Adrenal gland (tissue), 5 donors: ENCODE data around the gene ITGBL1.

ENCODE experiments used
- POLR2A ChIP-seq, 2 donors: fragments of 450-650 bp; IDR thresholded peaks; one replicate each; pipeline ENCODE4 v1.6.1; 2017; ENCODE audit warnings: antibody characterized with exemption in 2 of 2, mild to moderate bottlenecking in 2 of 2, moderate library complexity in 1 of 2
- TF ChIP-seq, protein P1 (sequence below), 6 experiments: fragments of 450-650 bp in 4 of 6; fragments of 200-600 bp in 2 of 6; sonication (generic) in 1 of 6; IDR thresholded peaks; 1 replicate in 5 of 6; 2 replicates in 1 of 6; pipeline versions ENCODE4 v1.5.1 to v1.8.0; 2016 to 2021; ENCODE audit warnings: antibody characterized with exemption in 6 of 6, mild to moderate bottlenecking in 2 of 6, moderate library complexity in 1 of 6
- donor health status: DM: no; HTN: no; CAD: no.

- TF ChIP-seq, protein P1, sequence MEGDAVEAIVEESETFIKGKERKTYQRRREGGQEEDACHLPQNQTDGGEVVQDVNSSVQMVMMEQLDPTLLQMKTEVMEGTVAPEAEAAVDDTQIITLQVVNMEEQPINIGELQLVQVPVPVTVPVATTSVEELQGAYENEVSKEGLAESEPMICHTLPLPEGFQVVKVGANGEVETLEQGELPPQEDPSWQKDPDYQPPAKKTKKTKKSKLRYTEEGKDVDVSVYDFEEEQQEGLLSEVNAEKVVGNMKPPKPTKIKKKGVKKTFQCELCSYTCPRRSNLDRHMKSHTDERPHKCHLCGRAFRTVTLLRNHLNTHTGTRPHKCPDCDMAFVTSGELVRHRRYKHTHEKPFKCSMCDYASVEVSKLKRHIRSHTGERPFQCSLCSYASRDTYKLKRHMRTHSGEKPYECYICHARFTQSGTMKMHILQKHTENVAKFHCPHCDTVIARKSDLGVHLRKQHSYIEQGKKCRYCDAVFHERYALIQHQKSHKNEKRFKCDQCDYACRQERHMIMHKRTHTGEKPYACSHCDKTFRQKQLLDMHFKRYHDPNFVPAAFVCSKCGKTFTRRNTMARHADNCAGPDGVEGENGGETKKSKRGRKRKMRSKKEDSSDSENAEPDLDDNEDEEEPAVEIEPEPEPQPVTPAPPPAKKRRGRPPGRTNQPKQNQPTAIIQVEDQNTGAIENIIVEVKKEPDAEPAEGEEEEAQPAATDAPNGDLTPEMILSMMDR (IDR thresholded peaks at IDR 0.05), result no peak
- no peak for TF ChIP-seq POLR2A (IDR thresholded peaks at IDR 0.05)
Observed at GRCh38 chr13:101640788-101641400, 188.4 kb downstream of the ITGBL1 start.
